ENCODE data around the gene LIN28A.

LIN28A gene

GRCh38 chr1:26388791-26389445 lies 21.7 kb upstream of the LIN28A start:
- no peak for DNase-seq

- no peak for DNase-seq
Observed at GRCh38 chr1:26389604-26390247, 20.9 kb upstream of the LIN28A start.

- peak; percentile 38 to 56 for DNase-seq
Observed at GRCh38 chr1:26391450-26391849, 19.2 kb upstream of the LIN28A start.

- no peak for DNase-seq
Observed at GRCh38 chr1:26395754-26396153, 14.9 kb upstream of the LIN28A start.

GRCh38 chr1:26399034-26399433 lies 11.6 kb upstream of the LIN28A start:
- no peak for DNase-seq

GRCh38 chr1:26401891-26402290 lies 8.7 kb upstream of the LIN28A start:
- DNase-seq = no peak

- no peak for DNase-seq
Observed at GRCh38 chr1:26403656-26404055, 7.0 kb upstream of the LIN28A start.

GRCh38 chr1:26404641-26405040 lies 6.0 kb upstream of the LIN28A start:
- no peak for DNase-seq

GRCh38 chr1:26405281-26405915 lies 5.2 kb upstream of the LIN28A start:
- DNase-seq = no peak

- DNase-seq = no peak
Observed at GRCh38 chr1:26408604-26409003, 2.0 kb upstream of the LIN28A start.

- DNase-seq = peak in 1 of 2 experiments; percentile 12
Observed at GRCh38 chr1:26409191-26409807, 1.3 kb upstream of the LIN28A start.

GRCh38 chr1:26411624-26412074 lies 1.0 kb downstream of the LIN28A start:
- no peak for DNase-seq

- no peak for DNase-seq
Observed at GRCh38 chr1:26412180-26412840, 1.7 kb downstream of the LIN28A start.

- no peak for DNase-seq
Observed at GRCh38 chr1:26413031-26413430, 2.4 kb downstream of the LIN28A start.

- DNase-seq = peak; percentile 47 to 73
Observed at GRCh38 chr1:26417111-26417759, 6.6 kb downstream of the LIN28A start.

GRCh38 chr1:26418865-26419349 lies 8.3 kb downstream of the LIN28A start:
- DNase-seq = no peak

- DNase-seq = no peak
Observed at GRCh38 chr1:26419494-26419893, 8.9 kb downstream of the LIN28A start.

GRCh38 chr1:26429721-26430120 lies 19.1 kb downstream of the LIN28A start:
- DNase-seq = no peak

- peak; percentile 95 for DNase-seq
Observed at GRCh38 chr1:26431979-26432695, 21.5 kb downstream of the LIN28A start, which contains the start of gene DHDDS. TSS of gene DHDDS (plus strand) at chr1:26432321. CDS start at chr1:26432946, 625 bp downstream.

GRCh38 chr1:26432793-26433192 lies 22.2 kb downstream of the LIN28A start:
- DNase-seq = no peak

GRCh38 chr1:26434161-26434752 lies 23.6 kb downstream of the LIN28A start:
- no peak for DNase-seq
